ENCODE data around the gene CNGA3.
"Not testable (repeated sequence)": the region's sequence is repeated elsewhere in the genome, so short reads cannot be mapped to it uniquely, and the experiment has no call there.

CNGA3 gene

DNA sequence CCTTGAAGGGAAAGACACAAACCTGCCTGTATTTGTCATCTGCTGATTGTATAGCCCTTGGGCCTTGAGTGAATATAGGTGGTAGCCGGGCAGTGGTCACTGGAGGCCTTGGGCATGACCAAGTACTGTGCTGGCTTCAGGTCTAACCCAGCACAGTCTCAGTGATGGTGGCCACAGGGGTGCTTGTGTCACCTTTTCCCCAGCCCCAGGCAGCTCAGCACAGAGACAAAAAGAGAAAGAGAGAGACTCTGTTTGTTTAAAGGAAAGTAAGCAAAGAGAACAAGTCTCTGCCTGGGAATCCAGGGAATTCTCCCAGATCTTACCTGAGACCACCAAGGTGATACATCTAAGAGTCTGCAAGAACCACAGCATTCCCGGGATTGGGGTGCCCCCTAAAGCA lies 59.0 kb downstream of the CNGA3 start:
- no peak for DNase-seq

DNA sequence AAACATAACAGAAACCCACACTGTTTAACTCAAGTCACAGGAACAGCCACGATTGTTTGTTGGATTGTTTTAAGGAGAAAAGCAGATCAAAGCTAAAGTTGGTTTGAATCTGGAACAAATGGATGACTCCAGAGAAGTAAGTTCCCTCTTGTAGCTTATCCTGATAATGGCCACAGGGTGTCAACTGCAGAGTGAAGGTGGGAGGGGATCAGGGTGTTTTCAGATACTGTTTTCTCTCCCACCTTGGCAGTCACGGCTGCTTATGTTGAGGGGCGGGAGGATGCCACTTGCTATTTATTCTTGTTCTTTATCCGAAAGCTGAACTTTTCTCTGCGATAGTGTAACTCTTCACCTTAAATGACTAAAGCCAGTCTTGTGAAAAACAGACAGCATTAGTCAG lies 61.9 kb downstream of the CNGA3 start:
- DNase-seq = no peak

DNA sequence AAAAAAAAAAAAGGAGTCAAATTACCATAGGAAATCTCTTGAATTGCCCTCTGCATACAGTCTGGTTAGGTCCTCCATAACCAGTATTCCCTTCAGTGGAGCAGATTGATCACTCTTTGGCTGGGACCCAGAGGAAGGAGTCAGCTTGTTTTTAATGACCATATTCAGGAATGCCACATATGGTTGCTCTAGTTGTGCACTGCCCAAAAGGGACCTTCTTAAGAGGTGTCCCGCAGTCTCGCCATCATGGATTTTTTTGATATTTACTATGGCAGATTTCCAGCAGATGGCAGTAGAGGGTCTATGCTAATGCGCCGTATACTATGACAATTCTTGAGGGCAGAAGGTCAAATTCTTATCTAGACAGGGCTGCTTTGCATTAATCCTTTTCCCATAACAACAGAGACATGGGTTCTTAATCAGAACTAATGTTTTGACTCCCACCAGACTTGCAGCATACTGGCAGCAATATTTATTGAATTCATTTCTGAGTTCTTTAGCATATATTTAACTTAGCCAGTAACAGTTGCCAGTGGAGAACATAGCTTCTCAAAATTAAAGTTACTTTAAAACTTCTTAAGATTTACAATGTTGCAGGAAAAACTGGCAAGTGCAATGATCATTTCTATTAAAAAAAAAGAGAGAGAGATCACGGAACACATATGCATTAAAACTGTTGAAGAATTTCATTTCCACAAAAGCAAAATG lies 66.6 kb downstream of the CNGA3 start:
- peak; percentile 10 to 34 for DNase-seq

DNA sequence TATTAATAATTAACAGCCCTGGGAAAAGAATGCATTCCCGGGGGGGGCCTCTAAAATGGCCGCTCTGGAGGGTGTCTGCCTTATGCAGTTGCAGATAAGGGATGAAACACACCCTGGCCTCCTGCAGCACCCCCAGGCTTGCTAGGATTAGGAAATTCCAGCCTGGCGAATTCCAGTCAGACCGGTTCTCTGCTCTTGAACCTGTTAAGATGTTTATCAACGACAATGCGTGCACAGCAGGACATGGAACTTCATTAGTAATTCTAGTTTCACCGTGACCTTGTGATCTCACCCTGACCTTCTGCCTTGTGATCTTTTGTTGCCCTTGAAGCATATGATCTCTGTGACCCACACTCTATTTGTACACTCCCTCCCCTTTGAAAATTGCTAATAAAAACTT lies 68.0 kb downstream of the CNGA3 start:
- DNase-seq = not testable (repeated sequence)

DNA sequence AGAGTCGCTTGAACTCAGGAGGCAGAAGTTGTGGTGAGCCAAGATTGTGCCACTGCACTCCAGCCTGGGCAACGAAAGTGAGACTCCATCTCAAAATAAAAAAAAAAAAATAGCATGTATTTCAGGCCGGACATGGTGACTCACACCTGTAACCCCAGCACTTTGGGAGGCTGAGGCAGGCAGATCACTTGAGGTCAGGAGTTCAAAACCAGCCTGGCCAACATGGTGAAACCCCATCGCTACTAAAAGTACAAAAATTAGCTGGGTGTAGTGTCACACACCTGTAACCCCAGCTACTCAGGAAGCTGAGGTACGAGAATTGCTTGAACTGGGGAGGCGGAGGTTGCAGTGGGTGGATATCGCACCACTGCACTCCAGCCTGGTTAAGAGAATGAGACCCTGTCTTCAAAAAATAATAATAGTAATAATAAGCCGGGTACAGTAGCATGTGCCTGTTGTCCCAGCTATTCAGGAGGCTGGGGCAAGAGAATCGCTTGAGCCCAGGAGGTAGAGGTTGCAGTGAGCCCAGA lies 69.5 kb downstream of the CNGA3 start:
- not testable (repeated sequence) for DNase-seq

DNA sequence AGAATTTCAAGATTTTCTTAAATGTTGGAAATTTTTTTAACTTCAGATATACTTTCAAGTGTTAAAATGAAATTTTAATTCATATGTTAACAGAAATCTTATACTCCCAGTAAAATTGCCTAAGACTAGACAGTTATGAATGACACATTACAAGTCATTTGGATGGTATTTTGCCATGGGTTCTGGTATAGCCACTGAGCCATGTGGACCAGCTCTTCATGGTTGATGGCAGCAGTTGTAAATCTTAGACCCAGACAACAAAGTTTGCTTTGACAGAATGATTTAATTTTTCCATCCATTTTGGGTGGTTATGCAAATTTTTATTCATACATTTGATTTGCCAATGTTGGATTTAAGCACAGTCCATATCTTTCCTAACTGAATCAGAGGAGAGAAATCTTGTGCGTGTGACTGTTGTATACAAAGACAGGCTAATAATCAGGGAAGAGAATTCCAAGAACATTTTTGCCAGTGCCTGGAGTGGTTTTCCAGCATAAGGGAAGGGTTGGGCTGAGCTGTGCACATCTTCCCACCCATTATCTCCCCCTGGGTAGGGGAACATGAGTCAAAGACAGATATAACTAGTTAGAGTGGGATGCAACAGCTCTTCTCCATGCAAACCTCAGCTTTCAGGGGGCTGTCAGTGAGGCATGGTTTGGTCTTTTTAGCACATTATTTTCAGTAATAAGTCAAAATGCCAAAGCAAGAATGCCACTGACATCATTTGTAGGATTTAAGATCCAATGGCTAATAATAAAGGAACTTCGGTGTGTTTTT lies 70.3 kb downstream of the CNGA3 start:
- DNase-seq = no peak

DNA sequence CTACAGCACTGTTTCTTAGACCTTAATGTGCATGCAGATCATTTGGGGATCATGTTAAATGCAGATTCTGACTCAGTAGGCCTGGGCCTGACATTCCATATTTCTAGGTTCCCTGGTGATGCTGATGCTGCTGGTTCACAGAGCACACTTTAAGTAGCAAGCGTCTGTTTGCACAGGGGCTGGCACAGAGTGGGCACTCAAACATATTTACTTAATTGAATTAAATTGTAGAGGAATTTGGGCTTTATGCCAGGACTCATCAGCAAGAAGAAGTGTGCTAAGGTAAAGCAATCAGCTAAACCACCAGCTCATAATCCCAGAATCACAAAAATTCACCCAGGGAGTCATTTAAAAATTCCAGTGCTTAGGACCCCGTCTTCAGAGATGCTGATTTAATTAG lies 73.3 kb downstream of the CNGA3 start:
- no peak for DNase-seq

DNA sequence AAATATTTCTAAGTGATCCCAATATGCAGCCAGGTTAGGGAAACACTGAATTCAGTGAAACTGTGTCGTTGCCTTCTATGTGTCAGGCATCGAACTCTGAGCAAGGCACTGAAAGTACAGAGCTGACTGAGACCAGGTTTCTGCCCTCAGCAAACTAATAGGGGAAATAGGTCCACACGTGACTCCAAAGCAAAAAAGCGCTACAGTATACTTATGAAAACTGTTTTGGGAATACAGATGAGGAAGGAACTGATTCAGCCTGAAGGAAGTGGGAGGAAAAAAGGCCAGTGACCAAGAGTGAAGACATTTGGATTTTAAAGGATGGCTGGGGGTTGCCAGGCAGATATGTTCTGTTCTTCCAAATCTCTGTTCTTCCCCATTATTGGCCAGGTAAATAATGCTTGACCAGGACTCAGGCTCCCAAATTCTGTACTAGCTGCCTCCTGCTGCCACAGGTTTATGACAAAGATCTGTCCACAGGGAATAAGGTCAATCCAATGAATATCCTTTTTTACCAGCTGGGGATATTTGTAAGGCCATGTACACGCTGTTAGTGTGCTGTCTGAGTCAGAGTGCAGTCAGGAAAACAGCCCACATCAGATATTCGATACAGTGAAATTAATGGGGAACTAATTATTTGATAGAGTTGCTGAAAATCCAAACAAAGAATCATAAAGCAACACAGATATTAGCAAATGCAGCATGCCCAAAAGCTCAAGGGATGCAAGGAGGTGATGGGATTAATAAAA lies 73.9 kb downstream of the CNGA3 start:
- no peak for DNase-seq

DNA sequence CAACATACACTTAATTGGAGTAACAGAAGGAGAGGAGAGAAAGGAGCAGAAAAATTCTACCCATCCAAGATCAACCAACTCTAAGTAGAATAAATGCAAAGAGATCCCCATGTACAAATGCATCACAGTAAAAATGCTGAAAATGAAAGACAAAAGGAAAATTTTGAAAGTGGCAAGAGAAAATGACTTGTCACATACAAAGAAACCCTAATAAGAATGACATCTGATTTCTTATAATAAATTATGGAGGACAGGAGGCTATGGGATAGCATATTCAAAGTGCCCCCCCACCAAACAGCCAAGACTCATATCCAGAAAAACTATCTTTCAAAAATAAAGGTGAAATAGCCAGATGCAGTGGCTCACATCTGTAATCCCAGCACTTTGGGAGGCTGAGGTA lies 76.2 kb downstream of the CNGA3 start:
- DNase-seq = no peak

DNA sequence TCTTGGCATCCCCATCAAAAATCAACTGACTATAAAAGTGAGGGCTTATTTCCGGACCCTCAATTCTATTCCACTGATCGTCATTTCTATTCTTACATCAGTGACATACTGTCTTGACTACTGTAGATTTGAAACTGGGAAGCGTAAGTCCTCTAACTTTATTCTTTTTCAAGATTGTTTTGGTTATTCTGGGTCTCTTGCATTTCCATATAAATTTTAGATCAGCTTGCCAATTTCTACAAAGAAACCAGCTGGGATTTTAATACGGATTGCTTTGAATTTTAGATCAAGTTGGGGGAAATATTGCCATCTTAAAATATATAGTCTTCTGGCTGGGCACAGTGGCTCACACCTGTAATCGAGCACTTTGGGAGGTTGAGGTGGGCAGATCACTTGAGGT lies 80.5 kb downstream of the CNGA3 start:
- no peak for DNase-seq

DNA sequence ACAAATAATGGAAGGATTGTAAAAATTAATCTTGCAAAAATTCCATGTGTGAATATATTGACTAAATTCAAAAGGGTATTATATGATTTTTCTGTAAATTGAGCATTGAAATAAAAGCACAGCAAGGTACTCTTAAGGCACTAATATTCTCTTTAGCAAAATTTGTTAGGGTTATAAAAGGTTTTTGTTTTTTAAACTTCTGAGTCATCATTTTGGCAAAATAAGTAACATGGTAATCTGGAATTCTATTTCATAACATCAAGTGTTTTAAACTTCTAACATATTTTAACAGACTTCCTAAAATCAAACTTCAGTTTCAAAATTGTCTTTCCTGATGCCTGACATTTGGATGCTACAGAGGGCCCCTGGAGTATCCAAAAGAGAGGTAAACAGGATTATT lies 85.9 kb downstream of the CNGA3 start:
- no peak for DNase-seq

DNA sequence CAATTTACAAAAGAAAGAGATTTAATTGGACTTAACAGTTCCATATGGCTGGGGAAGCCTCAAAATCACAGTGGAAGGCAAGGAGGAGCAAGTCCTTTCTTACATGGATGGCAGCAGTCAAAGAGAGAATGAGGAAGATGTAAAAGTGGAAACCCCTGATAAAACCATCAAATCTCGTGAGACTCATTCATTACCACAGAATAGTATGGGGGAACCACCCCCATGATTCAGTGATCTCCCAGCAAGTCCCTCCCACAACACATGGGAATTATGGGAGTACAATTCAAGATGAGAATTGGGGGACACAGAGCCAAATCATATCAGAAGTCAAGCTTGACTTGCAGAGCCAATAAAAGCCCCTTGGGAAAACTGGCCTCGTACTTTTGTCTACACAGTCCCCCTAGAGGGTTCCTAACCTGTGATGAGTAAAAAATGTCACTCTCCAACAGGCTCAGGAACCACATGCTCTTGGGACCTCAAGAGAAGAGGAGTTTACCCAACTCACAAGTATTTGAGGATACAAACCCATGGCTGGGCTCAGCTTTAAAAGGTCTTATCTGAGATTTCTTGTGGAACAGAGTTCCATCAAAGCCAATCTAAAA lies 87.2 kb downstream of the CNGA3 start:
- no peak for DNase-seq

DNA sequence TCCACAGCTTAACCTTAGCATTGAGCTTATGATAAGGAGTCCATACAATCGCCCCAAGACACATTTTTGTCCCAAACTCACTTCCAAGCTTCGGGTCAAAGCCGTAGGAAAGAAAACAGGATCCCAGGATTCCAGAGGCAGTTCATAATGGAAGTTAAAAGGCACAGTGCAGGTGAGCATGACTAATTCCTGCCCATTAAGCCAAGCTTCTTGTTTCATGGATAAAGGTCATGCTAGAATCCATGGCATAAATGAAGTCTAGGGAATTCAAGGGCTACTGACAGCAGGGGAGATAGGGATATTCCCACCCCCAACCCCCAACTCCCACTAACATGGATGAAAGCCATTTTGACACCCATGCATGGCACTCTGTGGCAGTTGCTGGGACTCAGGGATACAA lies 88.2 kb downstream of the CNGA3 start:
- DNase-seq = no peak

DNA sequence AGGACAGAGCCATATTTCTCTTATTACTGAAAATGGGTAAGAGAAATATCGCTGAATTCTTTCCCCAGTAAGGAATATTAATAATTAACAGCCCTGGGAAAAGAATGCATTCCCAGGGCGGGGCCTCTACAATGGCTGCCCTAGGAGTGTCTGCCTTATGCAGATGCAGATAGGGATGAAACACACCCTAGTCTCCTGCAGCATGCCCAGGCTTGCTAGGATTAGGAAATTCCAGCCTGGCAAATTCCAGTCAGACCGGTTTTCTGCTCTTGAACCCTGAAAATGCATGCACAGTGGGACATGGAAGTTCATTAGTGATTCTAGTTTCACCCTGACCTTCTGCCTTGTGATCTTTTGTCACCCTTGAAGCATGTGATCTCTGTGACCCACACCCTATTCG lies 89.4 kb downstream of the CNGA3 start:
- not testable (repeated sequence) for DNase-seq

DNA sequence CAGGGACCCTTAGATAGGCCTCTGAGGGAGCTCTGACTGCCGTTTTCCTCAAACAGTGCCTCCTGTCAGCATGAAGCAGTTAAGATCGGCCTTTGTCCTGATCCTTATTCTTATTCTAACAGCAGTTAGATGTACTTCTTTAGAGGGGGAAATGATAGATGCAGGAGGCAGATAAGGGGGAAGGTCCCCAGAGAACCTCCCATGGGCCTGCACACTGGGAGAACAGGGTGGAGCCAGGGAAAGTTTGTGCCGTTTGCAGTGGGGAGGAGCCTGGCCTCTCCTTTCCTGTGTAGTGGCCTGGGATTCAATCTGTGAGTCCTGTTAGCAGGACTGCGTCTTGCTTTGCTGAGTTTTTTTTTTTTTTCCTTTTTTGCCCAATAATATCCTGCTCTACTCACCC lies 90.5 kb downstream of the CNGA3 start:
- DNase-seq = no peak

DNA sequence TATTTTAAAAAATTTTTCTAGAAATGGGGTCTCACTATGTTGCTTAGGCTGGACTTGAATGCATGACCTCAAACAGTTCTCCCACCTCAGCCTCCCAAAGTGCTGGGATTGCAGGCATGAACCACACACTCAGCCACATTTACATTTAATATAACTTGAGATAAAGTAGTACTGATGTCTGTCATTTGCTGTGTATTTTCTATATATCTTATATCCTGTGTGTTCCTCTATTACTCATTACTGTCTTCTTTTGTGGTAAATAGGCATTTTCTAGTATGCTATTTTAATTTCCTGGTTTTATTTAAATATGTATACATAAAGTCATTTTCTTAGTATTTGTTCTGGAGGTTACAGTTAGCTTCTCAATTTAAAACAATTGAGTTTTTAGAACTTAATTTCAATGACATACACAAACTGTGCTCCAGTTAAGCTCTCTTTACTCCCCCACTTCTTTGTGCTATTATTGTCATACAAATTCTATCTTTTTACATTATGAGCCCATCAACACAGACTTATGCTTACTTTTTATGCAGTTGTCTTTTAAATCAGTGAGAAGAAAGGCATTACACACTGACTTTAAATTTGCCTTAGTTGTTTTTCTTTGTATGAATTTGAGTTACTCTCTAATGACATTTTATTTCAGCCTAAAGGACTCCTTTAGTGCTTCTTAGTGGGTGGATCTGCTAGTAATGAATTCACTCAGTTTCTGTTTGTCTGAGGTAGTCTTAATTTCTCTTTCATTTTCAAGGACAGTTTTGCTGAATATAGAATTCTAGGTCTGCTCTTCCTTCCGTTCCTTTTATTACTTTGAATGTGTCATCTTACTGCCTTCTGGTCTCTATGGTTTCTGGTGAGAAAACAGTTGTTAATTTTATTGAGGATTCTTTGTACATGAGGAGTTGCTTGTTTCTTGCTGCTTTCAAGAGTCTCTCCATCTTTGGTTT lies 92.2 kb downstream of the CNGA3 start:
- DNase-seq = no peak

DNA sequence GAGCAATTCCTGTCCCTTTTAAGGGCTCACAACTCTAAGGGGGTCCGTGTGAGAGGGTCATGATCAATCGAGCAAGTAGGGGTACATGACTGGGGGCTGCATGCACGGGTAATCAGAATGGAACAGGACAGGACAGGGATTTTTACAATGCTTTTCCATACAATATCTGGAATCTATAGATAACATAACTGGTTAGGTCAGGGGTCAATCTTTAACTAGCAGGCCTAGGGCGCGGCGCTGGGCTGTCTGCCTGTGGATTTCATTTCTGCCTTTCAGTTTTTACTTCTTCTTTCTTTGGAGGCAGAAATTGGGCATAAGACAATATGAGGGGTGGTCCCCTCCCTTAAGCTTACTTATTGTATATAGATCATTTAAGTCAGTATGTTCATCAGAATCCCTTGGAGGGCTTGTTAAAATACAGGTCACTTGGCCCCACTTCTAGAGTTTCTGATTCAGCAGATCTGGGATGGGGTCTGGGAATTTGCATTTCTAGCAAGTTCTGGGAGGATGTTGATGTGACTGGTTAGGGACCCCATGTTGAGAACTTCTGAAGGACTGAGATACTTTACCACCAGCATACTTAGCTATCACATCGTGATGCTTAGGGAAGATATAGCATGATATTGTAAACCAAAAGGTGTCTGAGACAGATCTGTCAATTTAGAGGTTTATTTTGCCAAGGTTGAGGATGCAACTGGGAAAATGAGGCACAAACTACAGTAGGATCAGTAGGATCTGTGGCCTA lies 95.6 kb downstream of the CNGA3 start:
- no peak for DNase-seq

DNA sequence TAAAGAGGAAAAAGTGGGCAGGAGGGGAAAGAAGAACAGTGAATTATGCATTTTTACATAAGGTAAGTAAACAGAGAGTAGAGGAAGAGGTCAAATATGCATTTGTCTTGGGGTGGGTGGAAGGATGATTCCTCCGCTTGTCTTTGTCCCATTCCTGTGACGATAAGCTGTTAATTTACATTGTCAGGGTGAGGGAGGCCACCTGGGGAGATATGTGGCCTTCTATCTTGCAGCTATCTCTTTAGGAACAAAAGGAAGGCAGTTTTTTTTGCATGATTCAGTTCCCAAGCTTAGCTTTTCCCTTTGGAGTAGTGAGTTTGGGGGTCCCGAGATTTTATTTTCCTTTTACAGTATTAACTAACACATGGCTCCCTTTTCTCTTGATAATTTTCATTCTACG lies 96.2 kb downstream of the CNGA3 start:
- no peak for DNase-seq

DNA sequence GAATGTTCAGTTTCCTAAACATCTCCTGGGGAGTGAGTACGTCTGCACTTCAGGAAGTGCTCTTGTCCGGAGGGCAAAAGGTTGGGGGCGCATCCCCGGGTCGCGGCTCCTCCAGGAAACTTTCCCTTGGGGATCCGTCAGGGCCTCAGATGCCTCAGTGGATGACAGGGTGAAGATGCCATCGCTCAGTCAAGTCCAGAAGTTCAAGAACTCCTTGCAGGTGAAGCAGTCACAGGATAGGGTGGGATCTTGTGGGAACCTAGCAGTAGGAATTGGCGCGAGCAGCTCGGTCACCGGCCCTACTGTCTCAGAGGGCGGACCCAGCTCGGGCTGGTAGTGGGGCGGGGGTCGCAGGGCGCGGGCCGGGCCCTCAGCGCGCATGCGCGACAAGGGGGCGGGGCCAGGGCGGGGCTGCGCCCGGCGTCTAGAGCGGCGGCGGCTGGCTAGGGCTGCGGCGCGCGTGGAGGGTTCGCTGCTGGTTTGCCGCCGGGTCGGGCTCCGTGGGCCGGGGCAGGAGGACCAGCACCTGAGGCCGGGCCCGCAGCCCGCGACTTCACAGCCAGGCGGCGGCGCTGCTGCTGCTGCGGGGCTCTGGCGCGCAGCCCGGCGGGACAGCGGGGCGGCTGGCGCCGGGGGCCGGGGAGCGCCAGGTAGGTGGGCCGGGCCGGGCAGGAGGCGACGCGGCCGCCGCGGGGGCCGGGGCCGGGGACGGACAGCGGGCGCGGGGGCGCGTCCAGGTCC lies 98.3 kb downstream of the CNGA3 start, which contains the start of gene INPP4A:
Gene INPP4A, plus strand, starts transcription at position 423 of the 741 bp plus-strand sequence. CDS start 75,191 bp downstream, outside the sequence.
- DNase-seq = peak; percentile 73 to 81

DNA sequence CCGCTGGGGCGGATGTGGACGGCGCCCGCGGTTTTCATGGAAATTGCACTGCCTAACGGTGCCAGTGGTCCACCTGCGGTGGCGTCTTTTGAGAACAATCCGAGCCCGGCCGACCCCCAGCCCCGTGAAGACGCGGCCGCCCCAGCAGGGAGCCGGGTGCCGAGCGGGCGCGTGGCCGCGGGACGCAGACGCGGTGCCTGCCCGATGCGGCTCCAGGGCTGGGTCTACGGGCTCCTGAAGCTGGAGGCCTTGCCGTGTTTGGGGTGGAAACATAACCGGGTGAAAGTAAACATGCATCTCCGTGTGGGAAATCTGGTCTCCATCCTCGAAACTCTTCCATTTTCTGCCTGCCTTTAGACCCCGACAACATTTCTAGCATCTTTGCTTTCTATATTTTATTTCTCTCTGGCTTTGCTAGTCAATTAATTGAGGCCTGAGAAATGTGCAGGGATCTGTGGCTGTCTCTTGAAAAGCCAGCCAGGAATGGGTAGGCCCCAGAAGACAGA lies 99.0 kb downstream of the CNGA3 start:
- DNase-seq = peak in 1 of 2 experiments; percentile 34
